ENCODE data around the gene SCNM1.

The SCNM1 gene

DNA sequence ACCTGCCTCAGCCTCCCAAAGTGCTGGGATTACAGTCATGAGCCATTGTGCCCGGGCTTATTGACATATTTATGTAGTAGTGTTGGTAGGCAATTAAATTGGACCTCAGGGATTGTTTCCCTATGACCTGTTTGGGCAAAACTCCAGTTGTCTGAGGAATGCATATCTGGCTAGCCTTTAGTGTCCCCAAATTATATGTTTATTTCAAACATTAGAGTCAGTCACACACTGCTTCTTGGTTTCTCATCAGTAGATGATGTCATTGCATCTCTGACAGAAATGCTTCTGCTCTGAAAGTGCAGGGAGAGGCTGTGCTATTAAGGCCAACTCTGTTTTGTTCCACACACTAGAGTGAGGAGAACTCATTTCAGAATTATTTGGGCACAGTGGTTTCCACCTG lies 44.9 kb downstream of the SCNM1 start:
- H3K4me3 ChIP-seq (ENCODE audit: low read depth, low read length), result no peak overlapping the region
- TF ChIP-seq, protein P1, sequence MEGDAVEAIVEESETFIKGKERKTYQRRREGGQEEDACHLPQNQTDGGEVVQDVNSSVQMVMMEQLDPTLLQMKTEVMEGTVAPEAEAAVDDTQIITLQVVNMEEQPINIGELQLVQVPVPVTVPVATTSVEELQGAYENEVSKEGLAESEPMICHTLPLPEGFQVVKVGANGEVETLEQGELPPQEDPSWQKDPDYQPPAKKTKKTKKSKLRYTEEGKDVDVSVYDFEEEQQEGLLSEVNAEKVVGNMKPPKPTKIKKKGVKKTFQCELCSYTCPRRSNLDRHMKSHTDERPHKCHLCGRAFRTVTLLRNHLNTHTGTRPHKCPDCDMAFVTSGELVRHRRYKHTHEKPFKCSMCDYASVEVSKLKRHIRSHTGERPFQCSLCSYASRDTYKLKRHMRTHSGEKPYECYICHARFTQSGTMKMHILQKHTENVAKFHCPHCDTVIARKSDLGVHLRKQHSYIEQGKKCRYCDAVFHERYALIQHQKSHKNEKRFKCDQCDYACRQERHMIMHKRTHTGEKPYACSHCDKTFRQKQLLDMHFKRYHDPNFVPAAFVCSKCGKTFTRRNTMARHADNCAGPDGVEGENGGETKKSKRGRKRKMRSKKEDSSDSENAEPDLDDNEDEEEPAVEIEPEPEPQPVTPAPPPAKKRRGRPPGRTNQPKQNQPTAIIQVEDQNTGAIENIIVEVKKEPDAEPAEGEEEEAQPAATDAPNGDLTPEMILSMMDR (IDR thresholded peaks at IDR 0.05; ENCODE audit: low read depth, low read length), result no peak

DNA sequence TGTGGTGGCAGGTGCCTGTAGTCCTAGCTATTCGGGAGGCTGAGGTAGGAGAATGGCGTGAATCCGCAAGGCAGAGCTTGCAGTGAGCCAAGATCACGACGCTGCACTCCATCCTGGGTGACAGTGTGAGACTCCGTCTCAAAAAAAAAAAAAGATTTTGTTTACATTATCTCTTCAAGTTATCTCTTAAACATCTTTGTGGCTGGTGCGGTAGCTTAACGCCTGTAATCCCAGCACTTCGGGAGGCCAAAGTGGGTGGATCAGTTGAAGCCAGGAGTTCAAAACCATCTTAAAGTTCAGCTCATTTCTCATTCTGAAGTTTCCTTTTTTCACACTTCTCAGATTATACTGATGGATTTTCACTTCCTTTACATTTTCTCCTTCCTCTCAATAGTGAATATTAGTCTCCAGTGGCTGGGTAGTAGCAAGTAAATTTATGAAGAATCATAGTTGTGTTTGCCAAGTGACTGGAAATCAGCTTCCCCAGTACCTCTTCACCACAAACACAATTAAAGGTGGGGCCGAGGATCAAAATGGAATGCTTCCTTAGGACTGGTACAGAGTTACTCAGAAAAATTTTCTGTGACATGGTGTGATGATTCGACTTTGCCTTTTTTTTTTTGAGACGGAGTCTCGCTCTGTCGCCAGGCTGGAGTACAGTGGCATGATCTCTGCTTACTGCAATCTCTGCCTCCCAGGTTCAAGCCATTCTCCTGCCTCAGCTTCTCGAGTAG lies 46.2 kb downstream of the SCNM1 start:
- H3K4me3 ChIP-seq (ENCODE audit: low read depth, low read length), result no peak overlapping the region
- TF ChIP-seq, protein P1 (IDR thresholded peaks at IDR 0.05; ENCODE audit: low read depth, low read length), result no peak

- no peak overlapping the region for H3K4me3 ChIP-seq (ENCODE audit: low read depth, low read length)
- TF ChIP-seq, protein P1 (IDR thresholded peaks at IDR 0.05; ENCODE audit: low read depth, low read length), result no peak
Observed at GRCh38 chr1:151213560-151213959, 47.6 kb downstream of the SCNM1 start.

All from WI38 (cell line).